ENCODE results near the gene ITPR3.

ITPR3 gene

GRCh38 chr6:33696548-33697518, 75.7 kb downstream of the ITPR3 start:
- DNase-seq (ENCODE audit: low spot score) (no peak), FAIRE-seq (no peak)

GRCh38 chr6:33697845-33698244, 76.7 kb downstream of the ITPR3 start:
- FAIRE-seq = no peak

GRCh38 chr6:33698494-33698893, 77.4 kb downstream of the ITPR3 start:
- FAIRE-seq = no peak
- no peak for DNase-seq (ENCODE audit: low spot score)

More at GRCh38 chr6:33697845-33698244, 76.7 kb downstream of the ITPR3 start:
- no peak for DNase-seq (ENCODE audit: low spot score)

GRCh38 chr6:33699131-33699530, 78.0 kb downstream of the ITPR3 start:
- DNase-seq (ENCODE audit: low spot score) (no peak), FAIRE-seq (no peak)

- FAIRE-seq (no peak), DNase-seq (ENCODE audit: low spot score) (no peak)
Measured at GRCh38 chr6:33699739-33700138, 78.6 kb downstream of the ITPR3 start.

GRCh38 chr6:33700391-33701050, 79.4 kb downstream of the ITPR3 start:
- FAIRE-seq = no peak
- DNase-seq (ENCODE audit: low spot score) = peak; percentile 64

GRCh38 chr6:33702345-33702977, 81.3 kb downstream of the ITPR3 start:
- DNase-seq (ENCODE audit: low spot score) (peak; percentile 17), FAIRE-seq (no peak)

GRCh38 chr6:33704215-33705066, 83.3 kb downstream of the ITPR3 start:
- no peak for FAIRE-seq
- DNase-seq (ENCODE audit: low spot score) = no peak

- DNase-seq (ENCODE audit: low spot score) (no peak), FAIRE-seq (no peak)
Measured at GRCh38 chr6:33705268-33705885, 84.3 kb downstream of the ITPR3 start.

GRCh38 chr6:33705955-33706725, 85.0 kb downstream of the ITPR3 start:
- FAIRE-seq (no peak), DNase-seq (ENCODE audit: low spot score) (no peak)

GRCh38 chr6:33707771-33708170, 86.6 kb downstream of the ITPR3 start:
- no peak for FAIRE-seq

GRCh38 chr6:33708516-33709204, 87.5 kb downstream of the ITPR3 start:
- no peak for FAIRE-seq
- no peak for DNase-seq (ENCODE audit: low spot score)

More at GRCh38 chr6:33707771-33708170, 86.6 kb downstream of the ITPR3 start:
- no peak for DNase-seq (ENCODE audit: low spot score)

GRCh38 chr6:33709605-33710295, 88.6 kb downstream of the ITPR3 start:
- DNase-seq (ENCODE audit: low spot score) = no peak
- no peak for FAIRE-seq

- no peak for FAIRE-seq
- no peak for DNase-seq (ENCODE audit: low spot score)
Measured at GRCh38 chr6:33710296-33711121, 89.4 kb downstream of the ITPR3 start.

- DNase-seq (ENCODE audit: low spot score) = peak; percentile 89
- FAIRE-seq = peak; percentile 58
Measured at GRCh38 chr6:33711140-33712129, 90.3 kb downstream of the ITPR3 start, which contains the start of gene UQCC2. TSS of gene UQCC2 (minus strand) at chr6:33711700. CDS start at chr6:33711686, 14 bp downstream.

GRCh38 chr6:33712914-33713313, 91.8 kb downstream of the ITPR3 start:
- FAIRE-seq (no peak), DNase-seq (ENCODE audit: low spot score) (no peak)
